AG04449 (cell line): ENCODE data around the gene XAF1.
A peak's percentile ranks its signal among the peaks of the same experiment; 100 is the strongest.

Source experiments
- CTCF ChIA-PET: fragments of 350-600 bp; formaldehyde crosslinking; extraction: SDS; loops from one replicate; lab custom pipeline; 2021; ENCODE audit warnings: antibody characterized with exemption; lab: Yijun Ruan, JAX
- POLR2A ChIA-PET: fragments of 400-600, 350-600 bp; formaldehyde crosslinking; extraction: SDS; loops from one replicate; lab custom pipeline; 2020; ENCODE audit warnings: antibody characterized with exemption, inconsistent platforms; lab: Yijun Ruan, JAX
- DNase-seq: peaks from one replicate; pipeline ENCODE4 v3.0.0-alpha.2; 2010; ENCODE audit warnings: low read depth, low spot score
- H3K4me3 ChIP-seq: 2 replicates; pipeline ENCODE4 v1.5.1; 2011; ENCODE audit warnings: low read depth, mild to moderate bottlenecking, control low read depth, low read length
- CTCF ChIP-seq: IDR thresholded peaks from one replicate; pipeline ENCODE4 v1.5.1; 2011; ENCODE audit warnings: mild to moderate bottlenecking, moderate library complexity, low read length, control low read depth, inconsistent platforms; ENCODE audit not compliant: insufficient read depth; ENCODE audit errors: missing control alignments

The XAF1 gene

GRCh38 chr17:6711681-6712057 is 44.2 kb upstream of the XAF1 start:
- ChIA-PET POLR2A (no interaction called here), CTCF (interaction anchor here (1.0 kb wide), 1 partner anchor 131 kb away, joined by 4 read pairs; no protein-coding TSS in a partner anchor)
- DNase-seq, result no peak
- TF ChIP-seq CTCF, result no peak
- no peak overlapping the region for H3K4me3 ChIP-seq

DNA sequence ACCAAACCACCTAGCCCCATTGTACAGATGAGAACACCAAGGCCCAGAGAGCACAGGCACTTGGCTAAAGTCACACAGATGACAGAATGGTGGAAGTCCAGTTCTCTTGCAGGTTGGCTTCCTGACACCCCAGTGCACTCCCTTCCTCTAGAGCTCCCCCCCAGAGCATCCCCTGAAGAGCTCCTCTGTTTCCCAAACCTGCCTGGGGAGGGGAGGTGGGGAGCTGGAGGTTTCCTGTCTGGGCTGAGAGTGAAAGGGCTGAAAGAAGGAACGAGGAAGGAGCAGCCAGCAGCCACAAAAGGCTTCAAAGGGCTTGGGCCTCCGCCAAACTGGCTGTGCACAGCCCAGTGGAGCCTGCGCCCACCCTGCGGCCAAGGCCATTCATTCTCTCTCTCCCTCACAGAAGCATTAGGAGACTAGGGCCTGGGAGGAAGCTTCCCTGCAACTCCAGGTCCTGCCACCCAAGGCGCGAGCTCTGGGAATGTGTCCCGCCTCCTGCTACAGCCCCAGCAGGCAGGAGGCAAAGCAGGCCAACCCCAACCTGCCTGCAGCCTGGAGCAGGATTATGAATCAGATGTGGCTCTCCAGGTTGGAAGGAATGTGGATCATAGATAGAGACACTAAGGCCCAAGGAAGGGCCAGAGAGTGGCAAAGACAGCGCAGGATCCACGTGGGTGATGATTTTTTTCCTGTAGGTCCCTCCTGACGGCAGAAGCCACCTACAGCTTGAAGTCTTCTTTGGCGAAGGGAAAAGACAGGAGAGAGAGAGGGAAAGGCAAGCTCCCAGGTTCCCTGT is 43.6 kb upstream of the XAF1 start:
- no peak for DNase-seq
- H3K4me3 ChIP-seq, result no peak overlapping the region
- CTCF ChIA-PET, result interaction anchor here (1.0 kb wide), 1 partner anchor 131 kb away, joined by 4 read pairs; no protein-coding TSS in a partner anchor
- POLR2A ChIA-PET, result no interaction called here
- TF ChIP-seq CTCF, result no peak

DNA sequence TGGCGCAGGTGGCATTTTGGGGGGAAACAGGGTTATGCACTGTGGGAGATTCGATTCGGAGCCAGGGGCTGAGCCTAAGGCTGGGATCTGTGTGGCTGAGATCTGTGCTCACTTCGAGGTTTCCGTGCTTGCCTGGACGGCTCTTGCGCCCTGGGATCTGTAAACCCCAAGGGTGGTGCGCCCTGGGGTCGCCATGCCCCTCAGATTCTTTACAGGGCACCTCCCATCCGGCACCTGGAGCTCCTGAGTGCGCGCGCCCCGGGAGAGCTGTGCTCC is 43.1 kb upstream of the XAF1 start:
- H3K4me3 ChIP-seq, result no peak overlapping the region
- ChIA-PET CTCF (interaction anchor here (1.0 kb wide), 1 partner anchor 130 kb away, joined by 4 read pairs; no protein-coding TSS in a partner anchor), POLR2A (no interaction called here)
- no peak for DNase-seq
- no peak for TF ChIP-seq CTCF

- CTCF ChIA-PET, result interaction anchor here (0.8 to 1.5 kb wide), 2 partner anchors 25 to 58 kb away, joined by 4 read pairs; no protein-coding TSS in a partner anchor
- peak; percentile 50 for TF ChIP-seq CTCF
- POLR2A ChIA-PET, result no interaction called here
- no peak for DNase-seq
- peak within 1 kb of the TSS; percentile 27 for H3K4me3 ChIP-seq
These were observed 42.5 kb upstream of the XAF1 start, which contains the start of gene SLC13A5 for GRCh38 chr17:6713130-6713917. SLC13A5 (minus strand) TSS chr17:6713369; CDS start chr17:6713333, 36 bp downstream.

- CTCF ChIA-PET, result interaction anchor here (0.8 to 1.5 kb wide), 2 partner anchors 25 to 57 kb away, joined by 4 read pairs; no protein-coding TSS in a partner anchor
- H3K4me3 ChIP-seq, result peak overlapping the region; percentile 18
- no peak for TF ChIP-seq CTCF
- DNase-seq, result no peak
- POLR2A ChIA-PET, result no interaction called here
These were observed 42.0 kb upstream of the XAF1 start for GRCh38 chr17:6713918-6714271.
